ENCODE results near the gene EYS.
"Not testable (repeated sequence)": the region's sequence is repeated elsewhere in the genome, so short reads cannot be mapped to it uniquely, and the experiment has no call there.

EYS gene

GRCh38 chr6:63935732-63936131, 1771.3 kb downstream of the EYS start:
- no peak for DNase-seq (ENCODE audit: extremely low read depth in 1 of 2, low read depth in 1 of 2)

GRCh38 chr6:63933948-63934347, 1773.1 kb downstream of the EYS start:
- DNase-seq (ENCODE audit: extremely low read depth in 1 of 2, low read depth in 1 of 2) = not testable (repeated sequence)

- DNase-seq (ENCODE audit: extremely low read depth in 1 of 2, low read depth in 1 of 2) = no peak
Observed at GRCh38 chr6:63930848-63931247, 1776.2 kb downstream of the EYS start.

- DNase-seq (ENCODE audit: extremely low read depth in 1 of 2, low read depth in 1 of 2) = no peak
Observed at GRCh38 chr6:63929111-63929510, 1777.9 kb downstream of the EYS start.

- no peak for DNase-seq (ENCODE audit: extremely low read depth in 1 of 2, low read depth in 1 of 2)
Observed at GRCh38 chr6:63928613-63929012, 1778.4 kb downstream of the EYS start.

GRCh38 chr6:63926950-63927927, 1779.8 kb downstream of the EYS start:
- DNase-seq (ENCODE audit: extremely low read depth in 1 of 2, low read depth in 1 of 2) = no peak

GRCh38 chr6:63926258-63926780, 1780.7 kb downstream of the EYS start:
- DNase-seq (ENCODE audit: extremely low read depth in 1 of 2, low read depth in 1 of 2) = no peak

GRCh38 chr6:63923139-63923739, 1783.8 kb downstream of the EYS start:
- no peak for DNase-seq (ENCODE audit: extremely low read depth in 1 of 2, low read depth in 1 of 2)

- no peak for DNase-seq (ENCODE audit: extremely low read depth in 1 of 2, low read depth in 1 of 2)
Observed at GRCh38 chr6:63919556-63920110, 1787.4 kb downstream of the EYS start.

- DNase-seq (ENCODE audit: extremely low read depth in 1 of 2, low read depth in 1 of 2) = no peak
Observed at GRCh38 chr6:63912887-63913286, 1794.1 kb downstream of the EYS start.

- DNase-seq (ENCODE audit: extremely low read depth in 1 of 2, low read depth in 1 of 2) = no peak
Observed at GRCh38 chr6:63910863-63911551, 1796.0 kb downstream of the EYS start.

GRCh38 chr6:63904650-63905248, 1802.3 kb downstream of the EYS start:
- DNase-seq (ENCODE audit: extremely low read depth in 1 of 2, low read depth in 1 of 2) = no peak

GRCh38 chr6:63899550-63899949, 1807.5 kb downstream of the EYS start:
- no peak for DNase-seq (ENCODE audit: extremely low read depth in 1 of 2, low read depth in 1 of 2)

- no peak for DNase-seq (ENCODE audit: extremely low read depth in 1 of 2, low read depth in 1 of 2)
Observed at GRCh38 chr6:63897952-63898351, 1809.1 kb downstream of the EYS start.

- no peak for DNase-seq (ENCODE audit: extremely low read depth in 1 of 2, low read depth in 1 of 2)
Observed at GRCh38 chr6:63897459-63897858, 1809.6 kb downstream of the EYS start.

GRCh38 chr6:63888416-63888815, 1818.6 kb downstream of the EYS start:
- no peak for DNase-seq (ENCODE audit: extremely low read depth in 1 of 2, low read depth in 1 of 2)

GRCh38 chr6:63887804-63888203, 1819.2 kb downstream of the EYS start:
- DNase-seq (ENCODE audit: extremely low read depth in 1 of 2, low read depth in 1 of 2) = not testable (repeated sequence)

GRCh38 chr6:63887002-63887751, 1819.8 kb downstream of the EYS start:
- no peak for DNase-seq (ENCODE audit: extremely low read depth in 1 of 2, low read depth in 1 of 2)

- no peak for DNase-seq (ENCODE audit: extremely low read depth in 1 of 2, low read depth in 1 of 2)
Observed at GRCh38 chr6:63886341-63886740, 1820.7 kb downstream of the EYS start.

- no peak for DNase-seq (ENCODE audit: extremely low read depth in 1 of 2, low read depth in 1 of 2)
Observed at GRCh38 chr6:63883597-63883996, 1823.4 kb downstream of the EYS start.

Measured in activated CD8-positive, alpha-beta memory T cell treated with anti-CD3 and anti-CD28 coated beads for 1 hour (primary cell).